ENCODE results near the gene COL27A1.

DNA sequence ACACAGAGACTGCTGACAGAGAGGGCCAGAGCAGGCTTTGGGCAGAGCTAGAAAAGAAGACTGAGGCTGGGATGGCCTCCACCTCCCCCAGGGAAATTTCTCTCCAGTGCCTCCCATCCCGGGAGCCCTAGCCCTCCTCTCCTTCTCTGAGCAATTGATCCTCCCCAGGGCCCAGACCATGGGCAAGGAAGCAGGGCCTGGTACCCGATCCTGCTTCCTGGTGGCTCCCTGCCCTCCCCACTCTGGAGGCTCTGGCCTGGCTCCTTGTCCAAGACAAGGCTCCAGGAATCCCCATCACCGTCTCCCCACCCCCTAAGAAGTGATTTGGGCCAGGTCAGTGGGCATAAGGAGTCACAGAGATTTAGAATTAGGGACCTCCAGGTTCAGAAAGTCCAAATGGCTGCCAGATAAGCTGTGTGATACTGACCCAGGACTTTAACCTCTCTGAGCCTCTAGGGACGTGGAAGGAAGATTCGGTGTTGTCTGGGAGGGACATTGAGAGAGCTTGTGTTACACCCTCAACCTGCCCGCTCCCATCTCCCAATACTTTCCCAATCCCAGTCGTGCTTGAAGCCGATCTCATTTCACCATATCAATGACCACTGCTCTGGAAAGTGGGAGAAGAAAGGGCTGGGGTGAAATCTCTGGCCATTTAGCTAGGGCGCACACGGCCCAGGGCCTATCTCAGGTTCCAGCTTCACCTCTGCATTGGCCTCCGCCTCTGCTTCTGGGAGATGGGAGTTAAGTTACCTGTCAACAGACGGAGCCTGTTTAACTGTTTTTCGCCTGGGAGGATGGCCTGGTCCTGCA is 30.5 kb upstream of the COL27A1 start:
- TF ChIP-seq, protein P1, sequence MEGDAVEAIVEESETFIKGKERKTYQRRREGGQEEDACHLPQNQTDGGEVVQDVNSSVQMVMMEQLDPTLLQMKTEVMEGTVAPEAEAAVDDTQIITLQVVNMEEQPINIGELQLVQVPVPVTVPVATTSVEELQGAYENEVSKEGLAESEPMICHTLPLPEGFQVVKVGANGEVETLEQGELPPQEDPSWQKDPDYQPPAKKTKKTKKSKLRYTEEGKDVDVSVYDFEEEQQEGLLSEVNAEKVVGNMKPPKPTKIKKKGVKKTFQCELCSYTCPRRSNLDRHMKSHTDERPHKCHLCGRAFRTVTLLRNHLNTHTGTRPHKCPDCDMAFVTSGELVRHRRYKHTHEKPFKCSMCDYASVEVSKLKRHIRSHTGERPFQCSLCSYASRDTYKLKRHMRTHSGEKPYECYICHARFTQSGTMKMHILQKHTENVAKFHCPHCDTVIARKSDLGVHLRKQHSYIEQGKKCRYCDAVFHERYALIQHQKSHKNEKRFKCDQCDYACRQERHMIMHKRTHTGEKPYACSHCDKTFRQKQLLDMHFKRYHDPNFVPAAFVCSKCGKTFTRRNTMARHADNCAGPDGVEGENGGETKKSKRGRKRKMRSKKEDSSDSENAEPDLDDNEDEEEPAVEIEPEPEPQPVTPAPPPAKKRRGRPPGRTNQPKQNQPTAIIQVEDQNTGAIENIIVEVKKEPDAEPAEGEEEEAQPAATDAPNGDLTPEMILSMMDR (conservative IDR thresholded peaks at IDR 0.05): no peak
- TF ChIP-seq ZFX (IDR thresholded peaks at IDR 0.05): no peak

All from C4-2B (cell line).